Measurements from ENCODE around the gene ARHGAP44.
A peak's percentile ranks its signal among the peaks of the same experiment; 100 is the strongest.

Gene ARHGAP44

DNA sequence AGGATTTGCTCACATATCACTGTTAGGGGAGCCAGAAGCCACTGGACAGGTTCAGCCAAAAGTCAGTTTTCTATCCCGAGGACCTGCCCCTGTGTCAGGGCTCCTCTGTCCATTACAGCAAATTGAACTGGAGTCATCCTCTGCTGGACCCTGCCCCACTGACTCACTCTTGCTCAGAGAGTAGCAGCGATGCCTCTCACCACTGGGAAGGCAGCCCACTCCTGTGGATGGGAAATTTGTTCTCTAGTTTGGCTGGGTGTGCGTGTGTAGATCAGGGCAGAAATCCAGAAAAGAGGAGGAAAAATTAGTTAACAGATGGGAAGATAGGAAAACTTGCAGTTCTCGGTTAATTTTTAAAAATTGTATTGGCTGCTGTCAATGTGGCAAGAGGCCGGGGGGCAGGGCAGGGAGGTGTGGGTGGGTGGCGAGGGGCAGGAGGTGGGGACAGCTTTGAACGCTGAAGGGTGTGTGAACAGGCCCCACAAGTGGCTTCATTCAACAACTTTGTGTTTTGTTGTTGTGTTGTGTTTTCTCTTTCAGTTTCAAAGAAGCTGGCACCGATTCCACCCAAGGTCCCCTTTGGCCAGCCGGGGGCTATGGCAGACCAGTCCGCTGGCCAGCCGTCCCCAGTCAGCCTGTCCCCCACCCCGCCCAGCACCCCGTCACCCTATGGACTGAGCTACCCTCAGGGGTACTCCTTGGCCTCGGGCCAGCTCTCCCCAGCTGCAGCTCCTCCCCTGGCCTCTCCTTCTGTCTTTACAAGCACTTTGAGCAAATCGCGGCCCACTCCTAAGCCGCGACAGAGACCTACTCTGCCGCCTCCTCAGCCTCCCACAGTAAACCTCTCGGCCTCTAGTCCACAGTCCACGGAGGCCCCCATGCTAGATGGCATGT is 194.9 kb downstream of the ARHGAP44 start:
- Mint-ChIP-seq H3K27me3 (no peaks in the 10 kb centered on the region), H3K9me3 (no peaks in the 10 kb centered on the region), H3K4me3 (no peak overlapping the region), H3K4me1 (no peaks in the 10 kb centered on the region), H3K27ac (no peak overlapping the region), H3K36me3 (peaks cover 1% of the 10 kb centered on the region)

DNA sequence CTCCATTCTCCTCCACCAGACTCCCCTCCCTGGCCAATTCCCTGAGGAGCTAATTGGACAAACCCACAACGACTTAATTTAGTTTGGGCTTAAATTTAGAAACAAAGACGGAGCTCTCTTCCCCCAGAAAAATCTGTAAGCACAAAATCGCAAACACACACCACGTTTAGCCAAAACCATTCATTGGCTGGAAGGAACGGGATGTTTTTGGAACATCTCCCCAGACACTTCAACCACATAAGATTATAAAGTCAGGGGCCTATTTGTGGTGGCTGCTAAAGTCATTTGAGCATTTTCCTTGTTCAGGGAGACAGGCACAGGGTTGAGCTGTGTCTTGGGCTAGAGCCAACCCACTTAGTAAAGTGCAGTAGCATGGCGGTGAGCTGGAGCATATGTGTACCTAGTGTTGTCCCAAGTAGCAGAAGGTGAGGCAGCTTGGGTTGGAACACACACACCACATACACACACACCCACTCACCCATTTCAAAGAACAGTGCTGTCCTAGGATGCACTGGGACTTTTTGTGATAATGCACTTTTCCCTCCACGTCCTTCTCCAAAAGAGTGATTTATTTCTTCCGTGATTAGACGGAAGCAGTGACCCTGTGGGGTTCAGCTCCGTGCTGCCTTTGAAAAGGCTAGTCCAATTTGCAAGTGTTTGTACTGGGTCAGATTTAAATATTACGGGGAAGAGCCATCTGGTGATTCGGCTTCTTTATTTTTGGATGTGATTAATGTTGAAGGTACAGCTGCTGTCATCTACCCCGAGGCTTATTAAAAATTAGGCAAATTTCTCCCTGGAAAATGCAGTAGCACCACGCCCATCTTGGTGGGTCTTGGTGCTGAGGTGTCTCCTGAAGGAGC is 196.4 kb downstream of the ARHGAP44 start:
- Mint-ChIP-seq H3K27me3 (no peaks in the 10 kb centered on the region), H3K9me3 (no peaks in the 10 kb centered on the region), H3K27ac (no peak overlapping the region), H3K36me3 (peaks cover 7% of the 10 kb centered on the region), H3K4me3 (no peak overlapping the region), H3K4me1 (no peaks in the 10 kb centered on the region)

DNA sequence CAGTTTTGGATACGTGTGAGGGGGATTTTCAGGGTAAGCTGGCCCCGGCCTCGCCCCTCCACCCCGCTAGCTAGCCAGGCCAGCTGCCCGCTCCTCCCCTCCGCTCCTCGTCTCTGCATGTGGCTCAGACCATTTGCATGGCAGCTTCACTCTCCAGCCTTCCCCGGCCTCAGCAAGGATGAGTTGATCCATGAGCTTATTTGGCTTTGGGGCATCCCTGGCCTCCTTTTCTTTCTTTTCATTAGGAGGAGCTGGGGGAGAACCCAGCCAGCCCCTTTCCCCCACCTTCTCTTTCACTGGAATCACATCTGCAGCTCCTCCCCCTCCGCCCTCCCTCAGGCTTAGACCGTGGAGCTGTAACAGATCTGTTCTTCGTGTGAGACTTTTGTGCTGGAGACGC is 197.8 kb downstream of the ARHGAP44 start:
- Mint-ChIP-seq H3K27me3 (no peaks in the 10 kb centered on the region), H3K4me3 (no peak overlapping the region), H3K4me1 (no peaks in the 10 kb centered on the region), H3K36me3 (peaks cover 16% of the 10 kb centered on the region), H3K27ac (no peak overlapping the region), H3K9me3 (no peaks in the 10 kb centered on the region)

DNA sequence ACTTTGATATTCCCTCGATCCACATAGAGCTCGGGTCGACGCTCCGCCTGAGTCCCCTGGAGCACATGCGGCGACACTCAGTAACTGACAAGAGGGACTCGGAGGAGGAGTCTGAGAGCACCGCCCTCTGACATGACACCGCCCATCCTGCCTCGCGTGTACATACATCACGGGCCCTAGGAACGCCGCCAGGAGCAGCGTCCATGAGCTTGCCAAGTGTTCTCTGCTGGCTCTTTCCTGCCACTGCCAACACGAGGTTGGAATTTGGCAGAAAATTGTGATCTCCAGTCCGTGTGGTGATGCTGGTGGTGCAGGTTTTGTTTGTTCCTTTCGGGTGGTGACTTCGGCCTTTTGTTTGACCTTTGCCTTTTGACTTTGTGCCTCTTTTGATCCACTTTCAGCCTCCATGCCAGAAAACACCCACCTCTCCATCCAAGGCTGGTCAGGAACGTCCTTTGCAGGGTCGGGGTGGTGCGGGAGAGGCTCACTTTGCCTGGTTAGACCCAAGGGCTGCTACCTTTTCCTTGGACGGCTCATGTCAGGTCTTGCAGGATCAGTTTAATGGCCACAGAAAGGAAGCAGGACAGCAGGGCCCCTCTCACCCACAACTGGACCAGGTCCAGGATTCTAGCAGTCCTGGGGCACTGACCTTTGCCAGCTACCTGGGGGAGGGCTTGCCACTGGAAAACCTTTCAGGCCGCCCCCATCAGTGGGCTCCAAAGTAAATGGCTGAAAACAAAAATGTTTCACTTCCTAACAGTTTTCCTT is 200.9 kb downstream of the ARHGAP44 start:
- no peak overlapping the region for H3K4me3 Mint-ChIP-seq
- no peaks in the 10 kb centered on the region for H3K27me3 Mint-ChIP-seq
- no peaks in the 10 kb centered on the region for H3K4me1 Mint-ChIP-seq
- H3K27ac Mint-ChIP-seq, result peak overlapping the region; percentile 43
- H3K9me3 Mint-ChIP-seq, result no peaks in the 10 kb centered on the region
- peaks cover 19% of the 10 kb centered on the region for H3K36me3 Mint-ChIP-seq

DNA sequence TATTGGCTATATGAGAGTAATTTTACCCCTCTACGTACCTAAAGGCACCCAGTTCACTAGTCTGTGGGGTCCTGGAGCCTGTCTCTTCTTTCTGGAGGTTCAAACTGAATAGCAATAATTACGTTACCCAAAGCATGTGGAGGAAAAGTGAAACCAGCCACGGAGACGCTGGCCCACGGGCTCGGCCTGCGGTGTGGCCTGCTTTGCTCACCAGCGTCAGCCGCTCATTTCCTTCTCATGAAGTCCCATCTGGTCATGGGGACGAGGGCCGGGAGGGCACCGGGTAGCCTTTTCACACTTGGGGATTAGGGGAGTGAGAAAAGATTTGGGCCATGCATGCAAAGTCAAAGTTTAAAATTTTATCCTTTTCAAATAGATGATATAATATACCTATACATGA is 201.6 kb downstream of the ARHGAP44 start:
- H3K9me3 Mint-ChIP-seq, result no peaks in the 10 kb centered on the region
- no peak overlapping the region for H3K27ac Mint-ChIP-seq
- no peaks in the 10 kb centered on the region for H3K4me1 Mint-ChIP-seq
- H3K27me3 Mint-ChIP-seq, result no peaks in the 10 kb centered on the region
- no peak overlapping the region for H3K4me3 Mint-ChIP-seq
- peaks cover 19% of the 10 kb centered on the region for H3K36me3 Mint-ChIP-seq

DNA sequence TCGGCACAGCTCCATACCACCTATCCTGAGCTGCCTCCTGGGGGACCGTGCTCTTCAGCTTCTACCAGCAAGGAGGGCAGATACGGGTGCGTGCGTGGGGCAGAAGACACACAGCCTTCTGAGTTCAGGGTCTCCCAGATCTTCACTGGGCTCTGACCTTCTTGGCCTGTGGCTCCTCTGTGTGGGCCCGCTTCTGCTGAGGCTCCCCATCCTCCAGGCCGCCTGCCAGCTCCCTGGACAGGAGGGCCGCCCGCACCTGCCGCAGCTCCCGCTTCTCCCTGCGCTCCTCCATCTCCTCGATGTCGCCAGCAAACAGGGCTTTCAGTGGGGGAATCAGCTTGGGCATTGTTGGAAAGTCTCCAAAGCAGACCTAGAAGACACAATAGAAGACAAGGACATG is 203.4 kb downstream of the ARHGAP44 start:
- H3K9me3 Mint-ChIP-seq, result no peaks in the 10 kb centered on the region
- no peak overlapping the region for H3K4me3 Mint-ChIP-seq
- H3K36me3 Mint-ChIP-seq, result peaks cover 22% of the 10 kb centered on the region
- H3K27me3 Mint-ChIP-seq, result no peaks in the 10 kb centered on the region
- H3K4me1 Mint-ChIP-seq, result no peaks in the 10 kb centered on the region
- H3K27ac Mint-ChIP-seq, result no peak overlapping the region

DNA sequence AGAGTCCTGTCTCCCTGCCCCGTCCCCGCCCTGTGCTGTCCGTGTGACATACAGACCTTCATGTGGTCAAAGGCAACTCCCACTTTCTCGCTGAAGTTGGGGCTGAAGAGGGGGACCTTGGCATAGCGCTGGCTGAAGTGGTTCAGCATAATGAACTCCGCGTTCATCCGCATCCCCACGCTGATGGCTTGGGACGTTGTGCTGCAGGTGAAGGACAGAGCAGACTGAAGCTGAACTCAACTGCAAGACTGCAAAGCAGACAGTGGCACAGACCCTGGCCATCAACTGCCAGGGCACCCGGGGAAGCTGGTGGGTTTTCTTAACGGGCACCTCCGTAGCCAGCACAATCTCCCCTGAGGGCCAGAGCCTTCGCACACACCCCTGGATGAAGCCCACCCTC is 204.3 kb downstream of the ARHGAP44 start:
- peaks cover 22% of the 10 kb centered on the region for H3K36me3 Mint-ChIP-seq
- H3K27me3 Mint-ChIP-seq, result no peaks in the 10 kb centered on the region
- no peaks in the 10 kb centered on the region for H3K4me1 Mint-ChIP-seq
- no peaks in the 10 kb centered on the region for H3K9me3 Mint-ChIP-seq
- no peak overlapping the region for H3K4me3 Mint-ChIP-seq
- no peak overlapping the region for H3K27ac Mint-ChIP-seq

DNA sequence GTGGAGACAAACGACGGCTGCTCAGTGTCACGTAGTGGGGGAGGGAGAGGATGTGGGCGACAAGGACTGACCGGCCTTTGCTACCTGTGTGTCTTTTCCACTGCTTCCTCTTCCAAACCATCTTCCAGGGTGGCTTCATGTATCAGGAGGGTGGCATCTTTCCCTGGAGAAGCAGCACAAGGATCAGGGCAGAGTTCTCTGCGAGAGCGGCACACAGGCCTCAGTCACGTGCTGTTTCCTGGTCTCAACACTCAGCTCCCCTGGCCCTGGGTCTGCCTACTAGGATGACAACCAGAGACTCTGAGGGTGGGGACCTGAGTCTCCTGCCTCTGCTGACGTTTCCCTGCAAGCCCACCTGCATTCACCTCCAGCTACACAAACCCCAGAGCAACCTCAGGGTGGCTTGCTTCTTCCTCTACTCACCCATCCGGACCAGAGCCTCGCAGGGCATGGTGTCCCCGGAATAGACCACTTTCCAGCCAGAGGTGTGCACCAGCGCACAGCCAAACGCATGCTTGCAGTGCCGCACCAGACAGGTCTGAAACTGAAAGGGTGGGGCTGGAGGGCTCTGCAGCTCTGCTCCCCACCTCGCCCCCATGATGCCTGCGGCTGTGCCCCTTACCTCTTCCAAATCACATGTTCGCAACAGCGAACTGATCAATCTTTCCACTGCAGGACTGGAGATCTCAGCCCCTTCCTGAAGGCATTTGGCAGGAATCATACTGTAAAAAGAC is 205.2 kb downstream of the ARHGAP44 start:
- no peak overlapping the region for H3K4me3 Mint-ChIP-seq

DNA sequence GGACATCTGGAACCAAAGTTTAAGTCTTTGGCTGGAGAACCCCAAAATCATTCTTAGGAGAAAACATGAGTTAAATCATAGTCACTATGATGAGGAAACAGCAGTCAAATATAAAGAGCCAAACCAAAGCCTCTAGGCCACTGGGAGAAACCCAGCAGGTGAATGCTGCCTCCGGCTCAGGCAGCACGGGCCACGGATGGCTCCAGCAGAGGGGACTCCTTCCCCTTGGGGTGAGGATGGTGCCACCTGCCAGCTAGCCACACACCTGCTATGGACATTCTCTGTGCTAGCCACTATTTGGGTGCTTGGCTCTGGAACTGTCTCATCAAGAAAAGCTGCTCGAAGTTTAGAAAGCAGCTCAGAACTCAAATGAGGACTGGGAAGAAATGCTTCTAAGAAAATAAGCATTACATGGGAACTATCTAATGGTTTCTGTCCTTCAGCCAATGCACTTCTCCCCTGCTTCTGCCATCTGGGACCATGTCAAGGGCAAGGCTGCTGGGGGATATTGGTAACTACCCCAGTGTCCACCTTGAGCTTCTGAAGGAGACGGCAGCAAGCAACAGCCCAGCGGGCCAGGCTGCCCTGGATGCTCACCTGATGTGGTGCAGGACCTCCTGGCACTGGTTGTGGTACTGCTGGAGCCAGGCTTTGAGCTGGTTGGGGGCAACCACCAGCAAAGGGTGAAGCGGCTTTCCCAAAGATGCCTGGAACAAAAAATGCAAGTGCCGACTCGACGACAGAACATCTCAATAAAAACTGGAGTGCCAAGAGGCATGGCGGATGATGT is 206.0 kb downstream of the ARHGAP44 start:
- H3K27ac Mint-ChIP-seq, result no peak overlapping the region
- no peaks in the 10 kb centered on the region for H3K27me3 Mint-ChIP-seq
- no peaks in the 10 kb centered on the region for H3K9me3 Mint-ChIP-seq
- H3K36me3 Mint-ChIP-seq, result peaks cover 18% of the 10 kb centered on the region
- no peaks in the 10 kb centered on the region for H3K4me1 Mint-ChIP-seq
- no peak overlapping the region for H3K4me3 Mint-ChIP-seq

More for the DNA sequence above, 205.2 kb downstream of the ARHGAP44 start:
- Mint-ChIP-seq H3K27ac (no peak overlapping the region), H3K36me3 (peaks cover 24% of the 10 kb centered on the region), H3K4me1 (no peaks in the 10 kb centered on the region), H3K9me3 (no peaks in the 10 kb centered on the region), H3K27me3 (no peaks in the 10 kb centered on the region)

DNA sequence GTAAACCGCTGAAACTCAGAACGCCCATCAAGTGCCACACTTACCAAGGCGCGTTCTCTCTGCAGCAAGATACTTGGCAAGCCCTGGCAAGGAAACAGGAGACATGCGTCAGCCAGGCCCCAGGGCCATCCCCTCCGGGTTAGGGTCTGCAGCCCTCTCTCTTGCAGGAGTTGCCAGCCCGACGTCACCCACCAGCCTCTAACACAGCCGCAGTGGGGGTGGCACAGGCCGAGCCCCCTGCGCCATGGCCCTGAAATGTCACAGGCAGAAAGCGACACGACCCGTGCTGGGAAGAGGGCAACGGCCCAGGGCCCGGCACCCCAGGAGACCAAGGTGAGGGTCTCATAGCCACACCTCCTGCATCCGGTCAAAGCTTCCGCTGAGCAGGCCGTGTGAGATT is 206.6 kb downstream of the ARHGAP44 start:
- H3K4me1 Mint-ChIP-seq, result no peaks in the 10 kb centered on the region
- peaks cover 17% of the 10 kb centered on the region for H3K36me3 Mint-ChIP-seq
- H3K27ac Mint-ChIP-seq, result no peak overlapping the region
- H3K4me3 Mint-ChIP-seq, result no peak overlapping the region
- H3K9me3 Mint-ChIP-seq, result no peaks in the 10 kb centered on the region
- no peaks in the 10 kb centered on the region for H3K27me3 Mint-ChIP-seq

DNA sequence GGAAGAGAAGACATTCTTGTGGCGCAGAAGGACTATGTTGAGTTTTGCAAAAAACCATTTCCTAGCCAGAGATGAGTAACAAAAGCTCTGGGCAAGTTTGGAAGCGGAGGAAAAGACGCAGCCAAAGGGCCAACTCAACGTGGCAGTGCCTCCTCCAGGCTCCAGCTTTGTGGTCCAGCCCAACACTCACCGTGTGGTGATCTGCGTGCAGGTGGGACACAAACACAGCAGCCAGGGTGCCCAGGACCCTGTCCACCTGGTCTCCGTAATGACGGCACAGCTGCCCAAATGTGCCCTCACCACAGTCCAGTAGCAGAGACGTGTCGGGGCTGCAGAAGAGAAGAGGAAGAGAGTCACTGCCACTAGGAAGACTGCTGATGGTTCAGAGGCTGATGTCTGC is 207.1 kb downstream of the ARHGAP44 start:
- H3K4me3 Mint-ChIP-seq, result no peak overlapping the region
- no peaks in the 10 kb centered on the region for H3K27me3 Mint-ChIP-seq
- H3K27ac Mint-ChIP-seq, result no peak overlapping the region
- no peaks in the 10 kb centered on the region for H3K9me3 Mint-ChIP-seq
- peaks cover 13% of the 10 kb centered on the region for H3K36me3 Mint-ChIP-seq
- H3K4me1 Mint-ChIP-seq, result no peaks in the 10 kb centered on the region

DNA sequence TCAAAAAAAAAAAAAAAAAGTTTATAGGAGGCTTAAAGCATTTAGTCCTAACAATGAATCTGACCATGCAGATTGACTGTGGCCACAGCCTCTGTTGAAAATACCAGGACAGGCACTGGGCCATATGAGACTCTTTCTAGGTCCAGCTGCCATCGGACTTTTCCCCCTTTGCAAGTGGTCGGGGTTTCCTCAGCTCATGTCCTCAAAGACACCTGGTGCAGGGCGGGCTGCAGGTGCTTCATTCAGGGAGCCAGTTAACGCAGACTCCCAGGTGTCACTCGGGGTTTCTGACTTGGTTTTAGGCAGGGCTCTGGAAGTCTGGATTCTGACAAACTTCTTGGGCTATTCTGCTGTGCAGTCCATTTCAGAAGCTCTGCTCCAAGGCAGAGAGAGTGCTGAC is 207.6 kb downstream of the ARHGAP44 start:
- Mint-ChIP-seq H3K4me3 (no peak overlapping the region), H3K27ac (no peak overlapping the region), H3K9me3 (no peaks in the 10 kb centered on the region), H3K4me1 (no peaks in the 10 kb centered on the region), H3K27me3 (no peaks in the 10 kb centered on the region), H3K36me3 (peaks cover 9% of the 10 kb centered on the region)

DNA sequence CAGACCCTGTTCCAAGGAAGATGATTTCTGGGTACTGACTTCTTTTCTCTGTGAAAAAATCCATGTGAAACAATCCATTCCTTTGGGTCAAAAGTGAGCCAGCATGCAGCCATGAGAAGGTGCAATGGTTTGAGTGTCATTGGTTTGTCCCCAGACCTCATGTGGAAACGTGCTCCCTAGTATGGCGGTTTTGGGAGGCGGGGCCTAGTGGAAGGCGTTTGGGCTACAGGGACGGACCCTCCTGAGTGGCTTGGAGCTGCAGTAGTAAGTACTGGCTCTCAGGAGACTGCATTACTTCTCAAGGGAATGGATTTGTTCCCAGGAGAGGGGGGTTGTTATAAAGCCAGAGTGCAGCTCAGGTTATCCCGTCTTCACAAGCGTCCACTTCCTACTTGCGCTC is 209.2 kb downstream of the ARHGAP44 start:
- H3K4me1 Mint-ChIP-seq, result no peaks in the 10 kb centered on the region
- H3K27ac Mint-ChIP-seq, result no peak overlapping the region
- H3K36me3 Mint-ChIP-seq, result peaks cover 9% of the 10 kb centered on the region
- no peaks in the 10 kb centered on the region for H3K27me3 Mint-ChIP-seq
- H3K4me3 Mint-ChIP-seq, result no peak overlapping the region
- H3K9me3 Mint-ChIP-seq, result no peaks in the 10 kb centered on the region

DNA sequence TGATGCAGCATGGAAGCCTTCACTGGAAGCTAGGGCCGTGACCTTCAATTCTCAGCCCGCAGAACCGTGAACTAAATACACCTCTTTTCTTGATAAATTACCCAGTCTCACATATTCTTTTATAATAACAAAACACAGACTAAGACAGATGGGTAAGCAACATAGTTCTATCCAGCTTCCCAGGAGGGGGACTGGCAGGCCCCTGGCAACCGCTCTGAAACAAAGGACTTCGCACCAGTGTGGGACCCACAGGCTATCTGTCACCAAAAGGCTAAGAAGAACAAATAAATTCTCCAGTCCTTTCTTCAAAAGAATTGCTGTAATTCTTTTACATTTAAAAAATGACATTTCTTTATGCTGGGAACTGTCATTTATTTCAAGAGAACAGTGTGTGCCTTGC is 209.6 kb downstream of the ARHGAP44 start:
- no peaks in the 10 kb centered on the region for H3K27me3 Mint-ChIP-seq

More for the DNA sequence above, 209.6 kb downstream of the ARHGAP44 start:
- H3K27ac Mint-ChIP-seq, result no peak overlapping the region
- no peak overlapping the region for H3K4me3 Mint-ChIP-seq
- no peaks in the 10 kb centered on the region for H3K9me3 Mint-ChIP-seq
- H3K4me1 Mint-ChIP-seq, result peaks cover 3% of the 10 kb centered on the region
- H3K36me3 Mint-ChIP-seq, result peaks cover 11% of the 10 kb centered on the region

All from activated naive CD4-positive, alpha-beta T cell treated with anti-CD3 and anti-CD28 coated beads, Interleukin-2, amount 50 U/mL, for 24 hours (primary cell).